Loucy (cell line): Measurements from ENCODE around the gene ERAL1.

Experiments used
- CTCF ChIP-seq: fragments of 200-600 bp; sonication (generic); conservative IDR thresholded peaks from 2 replicates; pipeline ENCODE4 v1.5.1; 2014; ENCODE audit warnings: mild to moderate bottlenecking, antibody characterized with exemption, low read length
- EZH2phosphoT487 ChIP-seq: fragments of 200-600 bp; IDR thresholded peaks from 2 replicates; pipeline ENCODE4 v1.6.1; 2018; ENCODE audit warnings: antibody characterized with exemption, mild to moderate bottlenecking, moderate library complexity, borderline replicate concordance

GRCh38 chr17:28906276-28906675 lies 51.5 kb downstream of the ERAL1 start:
- no peak for TF ChIP-seq CTCF
- TF ChIP-seq EZH2phosphoT487: no peak
